ENCODE measurements around the gene CXCL3.

Gene CXCL3

DNA sequence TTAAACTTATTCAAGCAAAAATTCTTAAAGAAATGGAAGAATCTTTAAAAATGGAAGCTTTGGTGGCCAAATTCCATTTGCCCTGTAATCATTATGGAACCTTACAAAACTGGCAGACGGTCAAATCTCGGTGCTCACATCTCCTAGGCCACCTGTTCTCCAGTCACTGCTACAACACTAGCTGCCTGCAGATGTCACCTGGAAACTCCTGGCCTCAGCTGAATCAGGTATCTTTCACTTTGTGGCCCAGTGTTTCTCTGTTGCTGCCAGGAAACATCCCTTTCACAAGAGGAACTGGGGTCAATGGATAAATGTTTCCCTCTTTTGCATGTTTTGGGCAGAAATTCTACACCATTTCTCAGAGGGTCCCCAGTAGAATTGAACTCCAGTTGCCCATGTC, 4.2 kb upstream of the CXCL3 start:
- TF ChIP-seq CTCF (conservative IDR thresholded peaks at IDR 0.05; ENCODE audit: low read depth, low read length) = no peak
- no peak for DNase-seq (ENCODE audit: low read depth)
- H3K4me3 ChIP-seq (ENCODE audit: low read depth, low read length) = no peak overlapping the region

DNA sequence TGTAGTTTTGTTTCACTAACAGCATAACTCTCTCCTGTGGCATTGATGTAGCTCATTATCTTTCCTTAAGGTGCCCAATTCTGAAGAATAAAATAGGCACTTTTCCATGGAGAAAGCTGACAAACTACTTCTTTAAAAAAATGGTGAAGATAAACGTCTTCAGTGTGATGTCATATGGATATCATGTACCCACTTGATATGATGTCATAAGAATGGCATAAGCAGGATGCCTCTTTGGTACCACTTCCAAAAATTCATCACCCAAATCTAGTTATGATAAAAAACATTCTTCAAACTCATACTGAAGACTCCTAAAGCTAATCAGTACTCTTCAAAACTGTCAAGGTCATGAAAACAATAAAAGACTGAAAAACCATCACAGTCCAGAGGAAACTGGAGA, 2.9 kb upstream of the CXCL3 start:
- no peak for TF ChIP-seq CTCF (conservative IDR thresholded peaks at IDR 0.05; ENCODE audit: low read depth, low read length)
- DNase-seq (ENCODE audit: low read depth) = no peak
- no peak overlapping the region for H3K4me3 ChIP-seq (ENCODE audit: low read depth, low read length)

DNA sequence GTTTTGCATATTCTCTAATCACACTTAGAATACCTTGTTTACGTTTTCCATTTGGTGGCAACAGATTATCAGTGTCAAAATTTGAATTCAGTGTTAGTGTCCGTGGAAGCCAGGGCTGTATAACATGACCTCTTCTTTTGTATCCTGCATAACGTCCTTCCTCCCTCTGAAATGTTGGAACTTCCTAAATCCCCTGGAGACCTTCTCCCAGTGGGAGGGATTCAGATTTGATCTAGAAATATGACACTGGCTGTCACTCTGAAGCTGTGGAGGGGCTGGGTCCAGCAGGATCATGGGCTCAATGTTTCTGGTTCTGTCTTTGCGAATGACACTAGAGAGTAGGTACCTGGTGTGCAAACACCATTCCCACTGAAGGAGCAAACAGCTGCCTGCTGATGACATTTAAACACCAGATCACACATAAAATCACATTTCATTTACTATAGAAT, 850 bp upstream of the CXCL3 start:
- no peak for TF ChIP-seq CTCF (conservative IDR thresholded peaks at IDR 0.05; ENCODE audit: low read depth, low read length)

DNA sequence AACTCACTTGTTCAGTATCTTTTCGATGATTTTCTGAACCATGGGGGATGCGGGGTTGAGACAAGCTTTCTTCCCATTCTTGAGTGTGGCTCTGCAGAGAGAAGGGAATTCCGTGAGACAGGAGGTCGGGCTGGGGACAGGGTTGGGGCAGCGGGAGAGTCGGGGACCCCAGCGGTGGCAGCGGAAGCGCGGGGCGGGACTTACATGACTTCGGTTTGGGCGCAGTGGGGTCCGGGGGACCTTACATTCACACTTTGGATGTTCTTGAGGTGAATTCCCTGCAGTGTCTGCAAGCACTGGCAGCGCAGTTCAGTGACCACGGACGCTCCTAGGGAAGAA, 434 bp downstream of the CXCL3 start:
- DNase-seq (ENCODE audit: low read depth) = no peak
- peak overlapping the region; percentile 82 for H3K4me3 ChIP-seq (ENCODE audit: low read depth, low read length)
- TF ChIP-seq CTCF (conservative IDR thresholded peaks at IDR 0.05; ENCODE audit: low read depth, low read length) = peak; percentile 1

More for the DNA sequence above, 850 bp upstream of the CXCL3 start:
- H3K4me3 ChIP-seq (ENCODE audit: low read depth, low read length) = peak overlapping the region; percentile 82
- no peak for DNase-seq (ENCODE audit: low read depth)

DNA sequence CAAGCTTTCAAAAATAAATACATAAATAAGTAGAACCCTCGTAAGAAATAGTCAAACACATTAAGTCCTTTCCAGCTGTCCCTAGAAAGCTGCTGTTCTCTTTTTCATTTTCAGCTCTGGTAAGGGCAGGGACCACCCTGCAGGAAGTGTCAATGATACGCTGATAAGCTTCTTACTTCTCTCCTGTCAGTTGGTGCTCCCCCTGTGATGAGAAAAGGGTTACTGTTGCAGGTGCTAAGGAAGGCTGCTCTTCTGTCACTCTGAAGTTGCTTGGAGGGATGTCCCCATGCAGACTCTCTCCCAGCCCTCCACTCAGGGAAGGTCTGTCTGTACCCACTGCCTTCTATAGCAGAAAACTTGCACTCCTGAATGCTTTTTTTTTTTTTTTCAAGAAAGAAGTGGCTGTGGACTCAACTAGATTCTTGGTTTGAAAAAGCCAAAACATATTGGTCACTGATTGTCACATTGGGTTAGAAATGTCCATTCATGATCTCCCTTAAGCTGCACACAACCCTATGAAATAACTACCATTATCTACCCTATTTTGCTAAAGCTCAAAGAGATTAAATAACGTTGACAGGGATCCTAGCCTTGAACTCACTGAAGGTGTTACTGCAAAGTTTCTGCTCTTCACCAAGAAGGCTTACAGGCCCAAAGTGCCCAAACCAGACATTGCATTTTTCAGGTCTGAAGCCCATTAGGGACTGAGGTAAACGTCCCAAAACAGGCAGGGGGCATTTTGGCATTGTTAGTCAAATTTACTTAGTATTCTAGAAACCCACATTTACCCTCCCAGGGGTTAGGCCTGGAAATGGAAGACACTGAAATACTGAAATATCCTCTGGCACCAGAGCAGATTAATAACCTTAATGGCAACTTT, 1.2 kb downstream of the CXCL3 start:
- DNase-seq (ENCODE audit: low read depth) = no peak
- H3K4me3 ChIP-seq (ENCODE audit: low read depth, low read length) = peak overlapping the region; percentile 82
- TF ChIP-seq CTCF (conservative IDR thresholded peaks at IDR 0.05; ENCODE audit: low read depth, low read length) = no peak

- TF ChIP-seq CTCF (conservative IDR thresholded peaks at IDR 0.05; ENCODE audit: low read depth, low read length) = no peak
- H3K4me3 ChIP-seq (ENCODE audit: low read depth, low read length) = no peak overlapping the region
- no peak for DNase-seq (ENCODE audit: low read depth)
Measured at GRCh38 chr4:74033739-74034138, 4.8 kb downstream of the CXCL3 start.

- no peak overlapping the region for H3K4me3 ChIP-seq (ENCODE audit: low read depth, low read length)
- no peak for DNase-seq (ENCODE audit: low read depth)
- TF ChIP-seq CTCF (conservative IDR thresholded peaks at IDR 0.05; ENCODE audit: low read depth, low read length) = no peak
Measured at GRCh38 chr4:74032064-74032463, 6.4 kb downstream of the CXCL3 start.
